ENCODE data around the gene PMFBP1. TPM values are rescaled to one million over a fixed set of nuclear protein-coding genes. Genes with fewer than 3 reads are reported as not detected.

Gene PMFBP1
- not detected for total RNA-seq

DNA sequence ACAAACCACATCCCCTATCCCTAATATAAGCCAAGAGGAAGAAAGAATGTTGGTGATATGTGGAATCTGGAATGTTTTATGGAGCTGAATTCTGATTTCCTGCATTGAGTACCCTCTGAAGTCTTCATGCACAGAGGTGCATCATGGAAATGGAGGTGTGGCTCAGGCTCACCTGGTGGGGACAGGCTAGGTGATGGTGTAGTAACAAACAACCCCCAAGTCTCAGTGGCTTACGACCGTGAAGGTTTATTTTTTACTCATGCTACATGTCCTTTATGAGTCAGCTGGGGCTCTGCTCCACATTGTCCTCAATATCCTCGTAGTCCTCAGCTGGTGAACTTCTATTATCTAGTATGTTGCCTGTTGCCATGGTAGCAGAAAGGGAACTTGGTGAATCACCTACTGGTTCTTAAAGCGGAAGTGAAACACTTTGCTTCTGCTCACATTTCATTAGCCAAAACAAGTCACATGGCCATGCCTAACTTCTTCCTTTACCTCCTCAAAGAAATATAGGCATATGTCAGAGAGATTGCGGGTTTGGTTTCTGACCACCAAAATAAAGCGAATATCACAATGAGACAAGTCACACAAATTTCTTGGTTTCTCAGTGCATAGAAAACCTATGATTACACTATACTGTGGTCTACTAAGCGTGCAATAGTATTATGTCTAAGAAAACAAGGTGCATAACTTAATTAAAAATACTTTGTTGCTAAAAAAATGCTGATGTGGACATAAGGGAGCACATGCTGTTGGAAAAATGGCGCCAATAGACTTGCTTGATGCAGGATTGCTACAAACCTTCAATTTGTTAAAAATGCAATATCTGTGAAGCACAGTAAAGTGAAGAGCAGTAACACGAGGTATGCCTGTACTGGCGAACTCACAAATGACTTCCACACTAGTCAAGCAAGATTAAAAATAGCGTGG, at the start of gene PMFBP1:
Gene PMFBP1 (minus strand): TSS at position 51 of the 930 bp plus-strand sequence. CDS start 947 bp downstream, outside the sequence.
- TF ChIP-seq CTCF (IDR thresholded peaks at IDR 0.05), result no peak
- H3K4me3 ChIP-seq, result no peak within 1 kb of the TSS
- intact Hi-C loops (cut with DNase I), result no loop called here
- no peaks in the 10 kb centered on the region for H3K27me3 ChIP-seq
- H3K4me1 ChIP-seq, result no peaks in the 10 kb centered on the region
- H3K9me3 ChIP-seq, result no peaks in the 10 kb centered on the region
- DNase-seq (ENCODE audit: low spot score in 2 of 2), result peak; percentile 27 to 67
- H3K27ac ChIP-seq, result no peak within 1 kb of the TSS
- H3K36me3 ChIP-seq, result no peaks in the 10 kb centered on the region

- Histone ChIP-seq H3K27ac (no peak overlapping the region), H3K36me3 (no peaks in the 10 kb centered on the region), H3K4me3 (no peak overlapping the region), H3K9me3 (no peaks in the 10 kb centered on the region), H3K4me1 (no peaks in the 10 kb centered on the region), H3K27me3 (no peaks in the 10 kb centered on the region)
- no peak for DNase-seq (ENCODE audit: low spot score in 2 of 2)
- no peak for TF ChIP-seq CTCF (IDR thresholded peaks at IDR 0.05)
- intact Hi-C loops (cut with DNase I), result no loop called here
These were observed 49.7 kb upstream of the PMFBP1 start for GRCh38 chr16:72221630-72222024.

DNA sequence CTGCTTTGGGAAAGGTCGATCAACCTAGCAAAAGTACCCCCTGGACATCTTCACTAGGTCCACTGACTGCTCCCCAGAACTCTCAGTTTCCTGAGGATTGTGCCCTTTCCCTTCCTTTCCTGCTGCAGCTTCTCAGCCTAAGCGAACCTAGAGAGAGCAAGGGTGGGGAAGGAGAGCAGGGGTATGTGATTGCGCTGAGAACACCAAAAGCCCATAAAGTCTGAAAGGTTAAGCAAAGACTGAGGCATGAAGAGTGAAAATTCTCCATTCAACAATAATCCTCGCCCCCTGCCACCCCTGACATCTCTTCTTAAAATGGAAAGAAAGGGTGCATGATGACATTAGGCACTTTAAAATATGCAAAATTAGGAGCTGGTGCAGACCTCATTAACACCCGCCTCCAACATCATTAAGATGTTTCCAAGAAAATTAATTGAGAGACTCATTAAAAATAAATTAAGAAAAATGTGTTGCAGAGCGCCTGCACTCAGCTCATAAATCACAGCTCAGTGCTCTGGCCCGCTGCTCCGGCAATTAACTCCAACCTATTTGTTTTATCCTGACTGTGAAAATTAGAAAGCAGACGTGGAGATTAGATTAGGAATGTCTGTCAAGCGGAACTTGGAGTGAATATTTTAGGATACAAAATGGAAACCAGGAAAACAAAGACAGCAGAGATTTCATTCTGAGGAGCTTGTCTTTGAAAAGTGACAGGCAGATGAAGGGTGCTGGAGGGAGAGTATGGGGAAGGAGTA, 49.1 kb upstream of the PMFBP1 start:
- no peaks in the 10 kb centered on the region for H3K4me1 ChIP-seq
- no peak for DNase-seq (ENCODE audit: low spot score in 2 of 2)
- no peak overlapping the region for H3K27ac ChIP-seq
- TF ChIP-seq CTCF (IDR thresholded peaks at IDR 0.05), result no peak
- H3K27me3 ChIP-seq, result no peaks in the 10 kb centered on the region
- no peaks in the 10 kb centered on the region for H3K36me3 ChIP-seq
- H3K9me3 ChIP-seq, result no peaks in the 10 kb centered on the region
- no peak overlapping the region for H3K4me3 ChIP-seq
- intact Hi-C loops (cut with DNase I), result no loop called here

DNA sequence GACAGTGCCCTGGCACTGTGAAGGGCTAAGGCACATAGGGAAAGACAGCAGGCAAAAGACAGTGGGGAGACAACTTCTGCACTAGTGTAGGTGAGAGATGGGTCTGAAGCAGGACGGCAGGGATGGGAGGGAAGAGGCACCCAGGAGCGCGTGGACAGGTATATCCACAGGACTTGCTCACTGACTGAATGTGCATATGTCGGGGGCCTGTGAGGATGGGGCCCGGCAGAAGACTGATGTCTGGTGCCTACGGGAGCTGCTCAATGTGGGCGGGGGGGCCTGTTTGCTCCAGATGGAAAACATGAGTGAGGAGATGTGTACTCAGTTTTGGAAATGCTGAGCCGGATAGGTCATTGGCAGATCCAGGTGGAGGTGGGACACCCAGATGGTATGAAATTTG, 47.3 kb upstream of the PMFBP1 start:
- Histone ChIP-seq H3K4me1 (no peaks in the 10 kb centered on the region), H3K27ac (no peak overlapping the region), H3K27me3 (no peaks in the 10 kb centered on the region), H3K4me3 (no peak overlapping the region), H3K9me3 (no peaks in the 10 kb centered on the region), H3K36me3 (no peaks in the 10 kb centered on the region)
- TF ChIP-seq CTCF (IDR thresholded peaks at IDR 0.05), result no peak
- no peak for DNase-seq (ENCODE audit: low spot score in 2 of 2)
- intact Hi-C loops (cut with DNase I), result no loop called here

DNA sequence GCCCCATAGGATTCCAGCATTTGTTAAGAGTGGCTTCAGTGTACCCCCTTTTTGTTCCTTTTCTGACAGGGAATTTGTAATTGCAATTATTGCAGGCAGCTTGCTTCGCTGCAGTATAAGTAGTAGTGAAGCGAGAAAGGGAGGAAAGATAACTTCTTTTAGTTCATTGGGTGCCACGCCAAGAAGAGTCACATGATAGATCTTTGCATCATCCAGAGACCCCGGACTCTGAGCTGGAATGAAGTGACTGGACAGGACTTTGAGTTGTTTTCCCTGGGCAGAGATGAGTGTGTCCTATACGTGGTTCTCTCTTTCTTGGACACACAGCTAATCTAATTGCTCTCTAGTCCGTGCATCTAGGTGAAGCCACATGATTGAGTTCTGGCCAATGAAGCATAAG, 44.8 kb upstream of the PMFBP1 start:
- DNase-seq (ENCODE audit: low spot score in 2 of 2), result no peak
- intact Hi-C loops (cut with DNase I), result no loop called here
- H3K4me1 ChIP-seq, result no peaks in the 10 kb centered on the region
- H3K27me3 ChIP-seq, result no peaks in the 10 kb centered on the region
- no peaks in the 10 kb centered on the region for H3K9me3 ChIP-seq
- TF ChIP-seq CTCF (IDR thresholded peaks at IDR 0.05), result no peak
- no peak overlapping the region for H3K27ac ChIP-seq
- no peaks in the 10 kb centered on the region for H3K36me3 ChIP-seq
- H3K4me3 ChIP-seq, result no peak overlapping the region

All from ascending aorta (tissue), 2 donors.